OCI-LY1 (cell line): Measurements from ENCODE around the gene SNCG.
"Not testable (repeated sequence)": the region's sequence is repeated elsewhere in the genome, so short reads cannot be mapped to it uniquely, and the experiment has no call there.

Experiments
- H2AFZ ChIP-seq: fragments of 200-600 bp; sonication (generic), shearing (Covaris generic); 2 replicates; pipeline ENCODE4 v1.6.0; 2014; ENCODE audit warnings: antibody characterized with exemption, mild to moderate bottlenecking, low read length
- H3F3A ChIP-seq: fragments of 200-600 bp; sonication (generic), shearing (Covaris generic); 2 replicates; pipeline ENCODE4 v1.6.0; 2014; ENCODE audit warnings: mild to moderate bottlenecking, antibody characterized with exemption, low read length, moderate library complexity; ENCODE audit not compliant: insufficient read depth
- H3K27ac ChIP-seq: fragments of 200-600 bp; sonication (generic); 2 replicates; pipeline ENCODE4 v1.5.1; 2014; ENCODE audit warnings: low read length, mixed run types, mild to moderate bottlenecking, low read depth; ENCODE audit not compliant: poor library complexity, severe bottlenecking
- H3K27me3 ChIP-seq: fragments of 200-600 bp; sonication (generic); 2 replicates; pipeline ENCODE4 v1.6.0; 2014; ENCODE audit warnings: antibody characterized with exemption, mild to moderate bottlenecking, low read length, moderate library complexity; ENCODE audit not compliant: insufficient read depth
- H3K36me3 ChIP-seq: fragments of 200-600 bp; sonication (generic); 2 replicates; pipeline ENCODE4 v1.6.1; 2014; ENCODE audit warnings: mild to moderate bottlenecking, antibody characterized with exemption, low read length, moderate library complexity, mixed read lengths; ENCODE audit not compliant: insufficient read depth
- H3K4me1 ChIP-seq: fragments of 200-600 bp; sonication (generic); 2 replicates; pipeline ENCODE4 v1.5.1; 2014; ENCODE audit warnings: mild to moderate bottlenecking, low read length, moderate library complexity; ENCODE audit not compliant: insufficient read depth, severe bottlenecking
- H3K4me2 ChIP-seq: fragments of 200-600 bp; sonication (generic), shearing (Covaris generic); 2 replicates; pipeline ENCODE4 v1.6.1; 2014; ENCODE audit warnings: low read length
- H3K4me3 ChIP-seq: fragments of 200-600 bp; sonication (generic); 2 replicates; pipeline ENCODE4 v1.5.1; 2014; ENCODE audit warnings: low read length, low read depth, mild to moderate bottlenecking, mixed read lengths; ENCODE audit not compliant: poor library complexity, severe bottlenecking
- H3K79me2 ChIP-seq: fragments of 200-600 bp; shearing (Covaris generic); 2 replicates; pipeline ENCODE4 v1.6.1; 2016; ENCODE audit warnings: mixed run types, low read length, mixed read lengths; ENCODE audit not compliant: insufficient read depth
- H3K9ac ChIP-seq: fragments of 200-600 bp; sonication (generic), shearing (Covaris generic); 2 replicates; pipeline ENCODE4 v1.6.1; 2014; ENCODE audit warnings: mild to moderate bottlenecking, low read length, mixed read lengths
- H3K9me2 ChIP-seq: fragments of 200-600 bp; sonication (generic), shearing (Covaris generic); 2 replicates; pipeline ENCODE4 v1.6.1; 2014; ENCODE audit warnings: low read depth, mild to moderate bottlenecking, low read length, mixed read lengths
- H3K9me3 ChIP-seq: fragments of 200-600 bp; shearing (Covaris generic); 2 replicates; pipeline ENCODE4 v1.6.1; 2014; ENCODE audit warnings: low read length, mixed read lengths
- H4K20me1 ChIP-seq: fragments of 200-600 bp; sonication (generic), shearing (Covaris generic); 2 replicates; pipeline ENCODE4 v1.6.0; 2016; ENCODE audit warnings: mild to moderate bottlenecking, low read length; ENCODE audit not compliant: insufficient read depth
- CTCF ChIP-seq: fragments of 200-600 bp; sonication (generic), shearing (Covaris generic); IDR thresholded peaks from 2 replicates; pipeline ENCODE4 v1.5.1; 2017; ENCODE audit warnings: mild to moderate bottlenecking, antibody characterized with exemption, low read length, moderate library complexity, mixed read lengths
- EZH2 ChIP-seq: fragments of 200-600 bp; sonication (generic), shearing (Covaris generic); IDR thresholded peaks from 2 replicates; pipeline ENCODE4 v1.8.0; 2017; ENCODE audit warnings: borderline replicate concordance, mixed run types, mild to moderate bottlenecking, antibody characterized with exemption, low read length, moderate library complexity, mixed read lengths

SNCG gene

GRCh38 chr10:86988520-86988919 lies 30.1 kb downstream of the SNCG start:
- Histone ChIP-seq H3K9me3 (no peaks in the 10 kb centered on the region), H3K27ac (no peak overlapping the region), H4K20me1 (no peaks in the 10 kb centered on the region), H3K9ac (no peak overlapping the region), H3K4me2 (no peak overlapping the region), H3K79me2 (no peaks in the 10 kb centered on the region), H3K36me3 (no peaks in the 10 kb centered on the region), H3K4me3 (no peak overlapping the region), H3K27me3 (no peaks in the 10 kb centered on the region), H2AFZ (no peak overlapping the region), H3K4me1 (no peaks in the 10 kb centered on the region), H3F3A (no peaks in the 10 kb centered on the region), H3K9me2 (no peaks in the 10 kb centered on the region)
- TF ChIP-seq CTCF (no peak), EZH2 (no peak)

- not testable (repeated sequence) for H2AFZ ChIP-seq, H3K4me1 ChIP-seq
Observed at GRCh38 chr10:86991362-86991761, 33.0 kb downstream of the SNCG start.

DNA sequence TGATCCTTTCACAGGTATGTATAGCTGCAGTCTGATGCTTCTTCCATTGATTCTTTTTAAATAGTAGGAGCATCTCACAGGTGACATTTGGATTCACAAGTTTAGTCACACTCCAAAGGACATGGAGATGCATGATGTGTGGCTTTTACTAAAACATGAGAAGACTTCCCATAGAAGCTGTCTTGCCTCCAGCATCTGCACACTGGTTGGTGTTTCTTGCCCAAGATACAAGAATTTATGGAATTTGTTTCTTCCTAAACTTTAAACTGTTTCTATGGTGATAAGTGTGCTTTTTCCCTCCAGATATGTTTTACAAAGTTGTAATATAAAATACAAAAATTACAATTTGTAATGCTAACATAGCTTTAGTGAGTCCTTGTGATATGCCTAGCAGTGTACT lies 34.1 kb downstream of the SNCG start:
- H3K79me2 ChIP-seq, result no peaks in the 10 kb centered on the region

More at GRCh38 chr10:86991362-86991761, 33.0 kb downstream of the SNCG start:
- not testable (repeated sequence) for H3K27me3 ChIP-seq, H3K9me3 ChIP-seq, H3K4me3 ChIP-seq, H3K9me2 ChIP-seq, H3K36me3 ChIP-seq, H3K27ac ChIP-seq, H4K20me1 ChIP-seq, H3K79me2 ChIP-seq, H3K4me2 ChIP-seq, H3F3A ChIP-seq, H3K9ac ChIP-seq

More for the DNA sequence above, 34.1 kb downstream of the SNCG start:
- no peak overlapping the region for H2AFZ ChIP-seq
- no peaks in the 10 kb centered on the region for H3F3A ChIP-seq
- no peak for TF ChIP-seq EZH2
- TF ChIP-seq CTCF, result no peak
- H3K9me2 ChIP-seq, result no peaks in the 10 kb centered on the region
- H4K20me1 ChIP-seq, result no peaks in the 10 kb centered on the region
- no peak overlapping the region for H3K27ac ChIP-seq
- H3K4me2 ChIP-seq, result no peak overlapping the region
- no peak overlapping the region for H3K4me3 ChIP-seq
- H3K4me1 ChIP-seq, result no peaks in the 10 kb centered on the region
- H3K9me3 ChIP-seq, result no peaks in the 10 kb centered on the region
- no peak overlapping the region for H3K9ac ChIP-seq
- H3K27me3 ChIP-seq, result no peaks in the 10 kb centered on the region
- H3K36me3 ChIP-seq, result no peaks in the 10 kb centered on the region
